ENCODE measurements around the gene RPS21. TPM values are rescaled to one million over a fixed set of nuclear protein-coding genes. Genes with fewer than 3 reads are reported as not detected.

The RPS21 gene
- total RNA-seq, 2 experiments from 2014 or later: 2,670 to 2,760 TPM

- ChIA-PET CTCF (no interaction called here), POLR2A (no interaction called here)
- H3K4me3 Mint-ChIP-seq: no peak overlapping the region
- H3K27me3 Mint-ChIP-seq: no peaks in the 10 kb centered on the region
- H3K9me3 Mint-ChIP-seq: no peaks in the 10 kb centered on the region
- no peaks in the 10 kb centered on the region for H3K36me3 Mint-ChIP-seq (ENCODE audit: low read depth)
- ATAC-seq (no peak), DNase-seq (no peak)
- no peaks in the 10 kb centered on the region for H3K4me1 Mint-ChIP-seq (ENCODE audit: low read depth)
- intact Hi-C loops (cut with micrococcal nuclease): no loop called here
- H3K27ac Mint-ChIP-seq: no peak overlapping the region
- no peak for TF ChIP-seq CTCF (IDR thresholded peaks at IDR 0.05)
Measured at GRCh38 chr20:62420846-62421715, 34.2 kb downstream of the RPS21 start.

DNA sequence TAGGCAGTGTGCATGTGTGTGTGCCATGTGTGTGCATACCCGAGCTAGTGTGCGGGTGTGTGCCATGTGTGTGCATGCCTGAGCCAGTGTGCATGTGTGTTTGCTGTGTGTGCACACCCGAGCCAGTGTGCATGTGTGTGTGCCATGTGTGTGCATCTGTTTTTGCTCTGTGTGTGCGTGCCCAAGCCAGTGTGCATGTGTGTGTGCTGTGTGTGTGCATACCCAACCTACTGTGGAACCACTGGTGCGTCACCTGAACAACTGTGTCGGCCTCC lies 34.8 kb downstream of the RPS21 start:
- Mint-ChIP-seq H3K27me3 (no peaks in the 10 kb centered on the region), H3K27ac (no peak overlapping the region), H3K36me3 (ENCODE audit: low read depth) (no peaks in the 10 kb centered on the region), H3K9me3 (no peaks in the 10 kb centered on the region), H3K4me1 (ENCODE audit: low read depth) (no peaks in the 10 kb centered on the region), H3K4me3 (no peak overlapping the region)
- CTCF ChIA-PET: no interaction called here
- no peak for DNase-seq
- POLR2A ChIA-PET: no interaction called here
- ATAC-seq: no peak
- TF ChIP-seq CTCF (IDR thresholded peaks at IDR 0.05): no peak
- intact Hi-C loops (cut with micrococcal nuclease): no loop called here

DNA sequence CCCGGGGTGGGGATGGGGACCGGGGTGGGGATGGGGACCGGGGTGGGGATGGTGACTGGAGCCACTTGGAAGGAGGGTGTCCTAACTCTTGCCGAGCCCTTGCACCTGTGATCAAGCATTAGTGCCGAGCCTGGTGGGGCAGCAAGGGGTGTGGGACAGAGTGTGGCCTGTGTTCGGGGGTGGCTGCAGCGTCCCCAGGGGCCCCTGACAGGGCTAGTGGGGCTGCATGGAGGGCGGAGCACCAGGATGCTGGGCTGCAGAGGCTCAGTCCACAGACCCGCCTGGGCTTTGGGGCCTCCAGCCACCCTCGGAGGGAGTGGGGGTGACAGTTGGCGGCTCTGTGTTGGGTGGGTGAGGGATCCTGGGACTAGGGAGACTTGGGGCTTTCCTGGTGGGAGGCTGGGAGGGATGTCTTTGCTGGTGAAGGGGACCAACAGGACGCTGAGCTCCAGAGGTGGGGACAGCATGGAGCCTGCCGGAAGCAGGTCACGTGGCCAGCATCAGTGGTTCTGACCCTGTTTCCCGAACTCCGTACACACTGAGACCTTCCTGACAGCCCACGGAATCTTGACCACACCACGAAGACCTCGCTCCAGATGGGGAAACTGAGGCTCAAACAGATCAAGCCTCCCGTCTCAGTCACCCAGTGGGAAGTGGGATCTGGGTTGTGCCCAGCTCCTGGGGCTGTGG lies 35.9 kb downstream of the RPS21 start:
- no peak overlapping the region for H3K4me3 Mint-ChIP-seq
- POLR2A ChIA-PET: no interaction called here
- intact Hi-C loops (cut with micrococcal nuclease): no loop called here
- no peaks in the 10 kb centered on the region for H3K27me3 Mint-ChIP-seq
- CTCF ChIA-PET: no interaction called here
- no peaks in the 10 kb centered on the region for H3K4me1 Mint-ChIP-seq (ENCODE audit: low read depth)
- ATAC-seq: no peak
- no peak for DNase-seq
- H3K36me3 Mint-ChIP-seq (ENCODE audit: low read depth): no peaks in the 10 kb centered on the region
- no peaks in the 10 kb centered on the region for H3K9me3 Mint-ChIP-seq
- H3K27ac Mint-ChIP-seq: no peak overlapping the region
- TF ChIP-seq CTCF (IDR thresholded peaks at IDR 0.05): no peak

DNA sequence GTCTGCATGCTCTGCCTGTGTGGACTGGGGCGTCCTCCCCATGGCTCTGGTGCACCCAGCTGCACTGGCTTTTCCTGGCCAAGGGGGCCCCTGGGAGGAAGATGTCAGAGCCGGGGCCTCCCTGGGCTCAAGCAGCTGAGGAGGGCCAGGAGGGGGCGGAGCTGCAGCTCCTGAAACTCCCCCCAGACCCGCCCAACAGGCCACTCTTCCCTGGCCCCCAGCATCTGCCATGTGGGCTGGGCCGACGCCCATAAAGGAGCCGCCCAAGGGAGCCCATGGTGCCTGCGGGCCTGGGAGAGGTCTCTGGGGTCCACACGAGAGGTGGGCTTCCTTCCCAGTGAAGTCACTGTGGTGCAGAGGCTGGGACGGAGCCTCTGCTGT lies 36.4 kb downstream of the RPS21 start:
- POLR2A ChIA-PET: no interaction called here
- Mint-ChIP-seq H3K27me3 (no peaks in the 10 kb centered on the region), H3K9me3 (no peaks in the 10 kb centered on the region), H3K36me3 (ENCODE audit: low read depth) (no peaks in the 10 kb centered on the region), H3K4me3 (no peak overlapping the region), H3K27ac (no peak overlapping the region), H3K4me1 (ENCODE audit: low read depth) (no peaks in the 10 kb centered on the region)
- no peak for TF ChIP-seq CTCF (IDR thresholded peaks at IDR 0.05)
- no peak for DNase-seq
- intact Hi-C loops (cut with micrococcal nuclease): no loop called here
- no peak for ATAC-seq
- CTCF ChIA-PET: no interaction called here

- no peak for DNase-seq
- no peak overlapping the region for H3K4me3 Mint-ChIP-seq
- TF ChIP-seq CTCF (IDR thresholded peaks at IDR 0.05): no peak
- no peak for ATAC-seq
- CTCF ChIA-PET: no interaction called here
- no peaks in the 10 kb centered on the region for H3K27me3 Mint-ChIP-seq
- no peaks in the 10 kb centered on the region for H3K4me1 Mint-ChIP-seq (ENCODE audit: low read depth)
- no peak overlapping the region for H3K27ac Mint-ChIP-seq
- H3K36me3 Mint-ChIP-seq (ENCODE audit: low read depth): no peaks in the 10 kb centered on the region
- POLR2A ChIA-PET: no interaction called here
- H3K9me3 Mint-ChIP-seq: no peaks in the 10 kb centered on the region
- intact Hi-C loops (cut with micrococcal nuclease): no loop called here
Measured at GRCh38 chr20:62424249-62425107, 37.6 kb downstream of the RPS21 start.
